ENCODE measurements around the gene SH2D1B.

GRCh38 chr1:162372159-162373071 lies 39.5 kb downstream of the SH2D1B start:
- no peak for TF ChIP-seq RCOR1 (conservative IDR thresholded peaks at IDR 0.05; ENCODE audit: low read depth, low read length)
- TF ChIP-seq ATF7 (IDR thresholded peaks at IDR 0.05; ENCODE audit: low read depth), result no peak
